ENCODE results near the gene HYAL4.

Gene HYAL4

DNA sequence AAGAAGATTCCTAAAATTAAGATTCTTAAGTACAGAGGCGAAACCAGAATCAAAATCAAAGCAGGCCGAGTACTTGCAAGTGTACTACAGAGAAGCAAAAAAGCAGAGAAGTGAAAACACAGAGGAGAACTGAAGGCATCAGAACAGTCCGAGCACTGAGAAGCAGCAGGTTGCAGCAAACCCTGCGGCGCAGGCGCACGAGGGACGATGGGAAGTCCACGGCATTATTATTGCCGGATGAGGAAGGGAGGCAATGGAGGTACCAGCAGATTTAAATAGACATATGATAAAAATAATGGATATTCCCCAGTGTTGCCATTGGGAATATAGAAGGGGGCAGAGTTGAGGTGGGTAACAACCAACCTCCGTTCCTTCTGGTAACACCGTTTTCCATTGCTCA lies 72.9 kb downstream of the HYAL4 start:
- FAIRE-seq: no peak

DNA sequence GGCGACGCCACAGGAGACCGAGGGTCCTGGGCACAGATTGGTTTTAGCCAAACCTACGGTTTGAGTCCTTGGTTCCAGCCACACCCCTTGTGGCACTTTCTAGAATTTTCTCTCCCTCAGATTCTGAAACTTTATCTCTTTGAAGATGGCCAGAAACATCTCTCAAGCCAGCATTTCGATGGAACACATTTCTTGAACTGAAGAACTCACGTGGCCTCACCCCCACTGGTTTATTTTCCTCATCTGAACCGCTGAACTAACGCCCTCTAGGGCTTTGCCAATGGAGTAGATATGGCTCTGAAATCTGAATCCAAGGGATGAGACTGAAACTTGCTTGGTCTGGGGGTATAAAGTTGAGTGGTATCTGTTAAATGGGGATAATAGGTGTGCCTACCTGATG lies 73.3 kb downstream of the HYAL4 start:
- FAIRE-seq: no peak

DNA sequence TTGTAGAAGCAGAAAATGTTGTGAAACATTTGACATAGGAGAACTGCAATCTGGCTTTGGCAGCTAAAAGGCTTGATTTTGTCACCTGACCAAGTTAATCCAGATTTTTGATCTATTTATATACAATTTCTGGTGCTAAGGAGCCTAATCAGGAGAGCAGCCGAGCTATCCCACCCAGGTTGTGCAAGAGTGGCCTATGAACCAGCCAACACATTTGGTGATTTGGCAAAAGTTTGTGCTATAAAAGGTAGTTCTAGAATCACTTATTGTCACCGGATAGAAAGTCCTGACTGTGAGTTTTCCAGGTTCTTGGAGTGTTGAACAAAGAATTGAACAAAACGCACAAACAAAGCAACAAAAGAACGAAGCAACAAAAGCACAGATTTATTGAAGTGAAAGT lies 78.6 kb downstream of the HYAL4 start:
- no peak for FAIRE-seq

DNA sequence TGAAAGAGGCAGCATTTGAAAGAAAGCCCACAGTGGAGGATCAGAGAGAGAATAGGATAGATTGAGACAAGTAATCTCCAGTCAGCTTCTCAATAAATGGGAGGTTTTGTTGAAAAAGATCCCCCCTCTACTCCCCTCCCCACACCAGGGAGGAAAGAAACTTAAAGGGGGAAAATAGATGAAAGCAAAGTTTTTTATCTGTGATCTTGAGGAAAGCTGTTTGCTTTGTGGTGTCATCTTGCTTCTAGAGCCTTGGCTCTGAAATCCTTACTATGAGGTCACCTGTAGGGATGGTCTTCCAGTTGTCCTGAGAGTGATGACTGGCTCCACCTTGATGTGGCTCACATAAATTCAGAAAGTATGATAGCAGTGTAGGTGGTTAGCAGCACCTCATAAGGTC lies 80.0 kb downstream of the HYAL4 start, which contains the start of gene SPAM1:
TSS of gene SPAM1 (plus strand) at position 301 of the 400 bp plus-strand sequence. CDS start 28,330 bp downstream, outside the sequence.
- no peak for FAIRE-seq
